Measurements from ENCODE around the gene TAF10. TPM values are rescaled to one million over a fixed set of nuclear protein-coding genes. Genes with fewer than 3 reads are reported as not detected.

Gene TAF10
- total RNA-seq, 1 experiment from 2014 or later = 68.1 TPM

DNA sequence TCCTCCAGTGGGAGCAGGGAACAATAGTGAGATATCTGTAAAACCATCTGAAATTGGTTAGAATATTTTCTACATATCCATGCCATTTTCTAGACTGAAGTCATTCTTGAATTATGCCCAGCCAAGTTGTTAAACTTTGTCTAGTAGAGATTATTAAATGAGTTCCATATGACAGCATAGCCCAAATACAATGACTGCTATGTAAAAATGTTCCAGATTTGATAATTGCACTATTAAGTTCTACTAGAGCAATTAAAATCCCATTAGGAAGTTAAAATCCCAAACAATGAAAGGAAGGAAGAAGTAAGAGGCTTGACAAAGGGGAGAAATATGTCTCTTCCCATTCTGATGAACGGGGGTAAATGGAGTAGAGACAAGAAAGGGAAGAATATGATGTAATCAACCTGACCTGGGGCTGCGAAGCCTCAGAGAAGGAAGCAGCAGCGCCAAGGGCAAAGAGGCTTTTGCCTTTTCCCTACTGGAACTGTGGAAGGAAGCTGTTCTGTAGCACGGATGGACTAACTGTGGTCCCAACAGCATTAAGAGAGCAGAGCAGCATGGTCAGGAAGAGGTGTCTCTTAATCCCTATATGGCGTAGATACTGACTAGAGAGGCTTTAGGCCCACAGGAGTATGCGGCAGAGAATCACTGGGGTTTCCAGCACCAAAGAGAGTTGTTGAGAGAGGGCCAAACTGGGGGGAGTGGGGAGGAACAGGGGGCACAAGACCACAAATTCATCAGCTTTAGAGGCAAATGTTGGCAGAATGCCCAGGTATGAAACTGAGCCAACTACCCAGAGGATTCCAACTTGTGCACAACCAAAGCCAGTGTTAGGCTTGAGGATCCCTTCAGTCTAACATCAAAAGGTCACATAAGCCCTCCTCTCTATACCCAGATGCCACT is 35.3 kb downstream of the TAF10 start:
- DNase-seq = peak; percentile 58 to 76
- H3K36me3 ChIP-seq = no peaks in the 10 kb centered on the region
- no peaks in the 10 kb centered on the region for H3K27me3 ChIP-seq
- H3K4me1 ChIP-seq = peaks cover 8% of the 10 kb centered on the region; the same call in 1 of the 2 replicates
- H3K4me3 ChIP-seq = no peak overlapping the region
- H3K27ac ChIP-seq = no peak overlapping the region
- H3K9me3 ChIP-seq (replicated peaks) = no peaks in the 10 kb centered on the region

- no peaks in the 10 kb centered on the region; the same call in 1 of the 2 replicates for H3K36me3 ChIP-seq
- no peak overlapping the region for H3K27ac ChIP-seq
Measured at GRCh38 chr11:6574816-6575715, 37.0 kb downstream of the TAF10 start.

GRCh38 chr11:6572215-6572614 is 39.8 kb downstream of the TAF10 start:
- DNase-seq = no peak
- Histone ChIP-seq H3K36me3 (no peaks in the 10 kb centered on the region; the same call in 1 of the 2 replicates), H3K27ac (no peak overlapping the region), H3K4me3 (no peak overlapping the region), H3K27me3 (no peaks in the 10 kb centered on the region), H3K4me1 (peaks cover 4% of the 10 kb centered on the region), H3K9me3 (replicated peaks) (no peaks in the 10 kb centered on the region)

More at GRCh38 chr11:6574816-6575715, 37.0 kb downstream of the TAF10 start:
- Histone ChIP-seq H3K4me1 (peaks cover 8% of the 10 kb centered on the region; the same call in 1 of the 2 replicates), H3K4me3 (no peak overlapping the region), H3K27me3 (no peaks in the 10 kb centered on the region), H3K9me3 (replicated peaks) (no peaks in the 10 kb centered on the region)
- no peak for DNase-seq

GRCh38 chr11:6571434-6572008 is 40.5 kb downstream of the TAF10 start:
- no peak overlapping the region for H3K4me3 ChIP-seq
- H3K36me3 ChIP-seq = no peaks in the 10 kb centered on the region; the same call in 1 of the 2 replicates
- DNase-seq = no peak
- no peak overlapping the region for H3K27ac ChIP-seq
- no peaks in the 10 kb centered on the region for H3K27me3 ChIP-seq
- H3K9me3 ChIP-seq (replicated peaks) = no peaks in the 10 kb centered on the region
- no peaks in the 10 kb centered on the region; the same call in 1 of the 2 replicates for H3K4me1 ChIP-seq

- Histone ChIP-seq H3K4me3 (no peak overlapping the region), H3K27ac (no peak overlapping the region), H3K4me1 (no peaks in the 10 kb centered on the region; the same call in 1 of the 2 replicates), H3K9me3 (replicated peaks) (no peaks in the 10 kb centered on the region), H3K27me3 (no peaks in the 10 kb centered on the region), H3K36me3 (no peaks in the 10 kb centered on the region; the same call in 1 of the 2 replicates)
- DNase-seq = no peak
Measured at GRCh38 chr11:6570691-6571427, 41.2 kb downstream of the TAF10 start.

GRCh38 chr11:6569706-6570105 is 42.3 kb downstream of the TAF10 start:
- Histone ChIP-seq H3K4me1 (no peaks in the 10 kb centered on the region; the same call in 1 of the 2 replicates), H3K9me3 (replicated peaks) (no peaks in the 10 kb centered on the region), H3K27me3 (no peaks in the 10 kb centered on the region), H3K4me3 (no peak overlapping the region), H3K36me3 (no peaks in the 10 kb centered on the region; the same call in 1 of the 2 replicates), H3K27ac (no peak overlapping the region)
- DNase-seq = no peak

DNA sequence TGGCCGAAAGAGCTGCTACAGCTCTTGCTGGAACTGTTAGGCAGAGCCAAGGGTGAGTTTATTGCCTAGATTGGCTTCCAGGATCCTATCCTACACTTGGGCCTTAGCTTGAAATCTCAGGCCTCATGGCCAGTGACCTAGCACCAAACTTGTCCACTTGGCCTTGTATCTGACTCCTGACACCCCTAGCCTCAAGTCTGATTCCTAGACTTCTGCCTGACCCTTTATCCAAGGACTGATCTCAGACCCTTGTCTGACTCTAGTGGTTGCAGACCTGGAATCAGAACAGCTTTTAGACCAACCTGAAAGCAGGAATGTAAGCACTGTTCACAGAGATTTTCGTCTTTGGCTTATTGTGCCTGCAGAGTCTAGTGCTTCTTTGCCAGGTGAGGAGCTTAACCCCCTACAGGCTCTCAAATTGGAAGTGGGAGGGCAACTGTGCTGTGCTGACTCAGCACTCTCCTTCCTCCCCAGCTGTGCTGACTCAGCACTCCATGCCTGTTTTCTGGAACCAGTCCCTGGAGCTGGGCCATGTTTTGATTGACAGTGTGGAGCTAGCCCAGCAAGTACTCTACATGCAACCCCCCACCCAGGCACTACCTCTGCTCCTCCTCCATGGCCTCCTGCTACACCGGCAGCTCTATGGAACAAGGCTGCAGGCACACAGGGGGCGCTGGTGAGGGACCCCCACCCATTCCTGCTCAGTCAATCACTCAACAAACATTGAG is 43.7 kb downstream of the TAF10 start:
- no peaks in the 10 kb centered on the region for H3K9me3 ChIP-seq (replicated peaks)
- H3K36me3 ChIP-seq = no peaks in the 10 kb centered on the region; the same call in 1 of the 2 replicates
- no peak overlapping the region for H3K27ac ChIP-seq
- DNase-seq = peak in 1 of 2 experiments; percentile 15
- no peaks in the 10 kb centered on the region; the same call in 1 of the 2 replicates for H3K4me1 ChIP-seq
- H3K4me3 ChIP-seq = no peak overlapping the region
- no peaks in the 10 kb centered on the region for H3K27me3 ChIP-seq

DNA sequence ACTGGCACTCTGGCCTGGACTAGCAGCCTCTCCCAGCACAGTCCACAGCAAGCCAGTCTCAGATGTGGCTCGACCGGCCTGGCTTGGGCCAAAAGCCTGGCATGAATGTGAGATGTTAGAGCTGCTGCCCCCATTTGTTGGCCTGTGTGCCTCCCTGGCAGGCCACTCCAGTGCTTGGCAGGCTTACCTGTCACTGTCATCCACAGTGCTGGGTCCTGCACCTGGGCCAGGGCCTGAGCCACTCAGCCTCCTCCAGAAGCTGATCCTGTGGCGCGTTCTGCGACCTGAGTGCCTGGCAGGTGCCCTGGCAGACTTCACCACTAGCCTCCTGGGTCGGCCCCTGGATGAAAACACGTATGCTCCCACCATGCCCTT is 44.7 kb downstream of the TAF10 start:
- H3K9me3 ChIP-seq (replicated peaks) = no peaks in the 10 kb centered on the region
- H3K27me3 ChIP-seq = no peaks in the 10 kb centered on the region
- no peaks in the 10 kb centered on the region; the same call in 1 of the 2 replicates for H3K4me1 ChIP-seq
- no peaks in the 10 kb centered on the region; the same call in 1 of the 2 replicates for H3K36me3 ChIP-seq
- no peak for DNase-seq
- no peak overlapping the region for H3K4me3 ChIP-seq
- H3K27ac ChIP-seq = no peak overlapping the region

DNA sequence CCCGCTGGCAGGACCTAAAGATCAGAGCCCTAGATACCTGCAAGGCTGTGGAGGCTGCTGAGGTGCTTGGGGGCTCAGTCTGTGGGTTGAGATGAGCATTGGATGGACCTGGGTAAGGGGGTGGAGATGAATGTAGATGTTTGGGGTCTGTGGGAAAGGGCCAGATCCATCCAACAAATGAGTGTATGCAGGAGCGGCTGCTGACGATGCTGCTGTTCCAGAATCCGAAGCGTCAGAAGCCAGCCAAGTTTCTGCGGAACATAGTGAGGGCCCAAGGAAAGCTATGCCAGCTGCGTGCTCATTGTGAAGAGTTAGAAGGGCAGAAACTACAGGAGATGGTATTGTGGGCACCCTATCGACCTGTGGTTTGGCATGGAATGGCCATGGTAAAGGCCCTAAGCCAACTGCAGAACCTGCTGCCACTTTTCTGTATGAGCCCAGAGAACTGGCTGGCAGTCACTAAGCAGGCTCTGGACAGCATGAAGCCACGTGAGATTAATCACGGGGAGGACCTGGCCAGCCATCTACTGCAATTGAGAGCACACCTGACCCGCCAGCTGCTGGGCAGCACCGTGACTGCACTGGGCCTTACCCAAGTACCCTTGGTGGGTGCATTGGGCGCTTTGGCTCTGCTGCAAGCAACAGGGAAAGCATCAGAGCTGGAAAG is 45.2 kb downstream of the TAF10 start:
- H3K36me3 ChIP-seq = no peaks in the 10 kb centered on the region; the same call in 1 of the 2 replicates
- no peak for DNase-seq
- H3K9me3 ChIP-seq (replicated peaks) = no peaks in the 10 kb centered on the region
- no peaks in the 10 kb centered on the region for H3K27me3 ChIP-seq
- H3K4me1 ChIP-seq = no peaks in the 10 kb centered on the region; the same call in 1 of the 2 replicates
- no peak overlapping the region for H3K4me3 ChIP-seq
- H3K27ac ChIP-seq = no peak overlapping the region

DNA sequence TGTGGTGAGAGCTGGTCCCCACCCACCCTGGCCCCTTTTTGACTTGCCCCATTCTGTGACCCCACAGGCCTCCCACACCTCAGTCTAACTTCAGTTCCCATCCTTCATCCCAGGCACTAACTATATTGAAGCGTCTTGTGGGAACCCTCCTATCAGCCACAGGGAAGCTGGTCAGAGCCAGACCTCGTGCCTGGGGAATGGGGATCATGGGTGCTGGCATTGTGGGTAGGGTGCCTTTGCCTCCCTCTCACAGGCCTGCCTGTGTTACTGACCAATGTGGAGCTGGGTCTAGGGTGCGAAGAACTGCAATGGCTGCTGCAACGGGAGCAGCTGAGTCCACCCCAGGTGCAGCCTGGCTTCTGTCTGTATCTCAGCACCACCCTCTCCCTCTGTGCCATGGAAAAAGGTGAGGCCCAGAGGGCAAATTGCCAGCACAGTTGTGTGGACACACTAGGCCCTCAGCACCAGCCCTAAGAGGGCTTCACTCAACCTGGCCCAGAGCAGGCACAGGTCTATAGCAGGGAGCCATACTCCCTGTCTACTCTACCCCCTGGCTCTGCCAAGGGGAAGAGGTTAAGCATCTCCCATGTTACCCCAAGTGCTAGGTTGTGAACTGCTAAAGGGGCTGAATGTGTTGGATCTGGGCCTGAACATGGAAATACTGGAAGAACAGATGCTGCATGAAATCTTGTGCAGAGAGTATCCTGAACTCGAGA is 45.9 kb downstream of the TAF10 start:
- no peaks in the 10 kb centered on the region for H3K9me3 ChIP-seq (replicated peaks)
- H3K4me1 ChIP-seq = no peaks in the 10 kb centered on the region; the same call in 1 of the 2 replicates
- H3K36me3 ChIP-seq = no peaks in the 10 kb centered on the region; the same call in 1 of the 2 replicates
- no peaks in the 10 kb centered on the region for H3K27me3 ChIP-seq
- H3K27ac ChIP-seq = no peak overlapping the region
- no peak for DNase-seq
- no peak overlapping the region for H3K4me3 ChIP-seq

- H3K4me3 ChIP-seq = no peak overlapping the region
- no peaks in the 10 kb centered on the region for H3K9me3 ChIP-seq (replicated peaks)
- no peaks in the 10 kb centered on the region; the same call in 1 of the 2 replicates for H3K4me1 ChIP-seq
- H3K36me3 ChIP-seq = no peaks in the 10 kb centered on the region
- no peaks in the 10 kb centered on the region for H3K27me3 ChIP-seq
- H3K27ac ChIP-seq = no peak overlapping the region
- DNase-seq = no peak
Measured at GRCh38 chr11:6565325-6565724, 46.7 kb downstream of the TAF10 start.

- H3K36me3 ChIP-seq = no peaks in the 10 kb centered on the region
- no peaks in the 10 kb centered on the region; the same call in 1 of the 2 replicates for H3K4me1 ChIP-seq
- no peak for DNase-seq
- no peaks in the 10 kb centered on the region for H3K27me3 ChIP-seq
- H3K4me3 ChIP-seq = no peak overlapping the region
- H3K27ac ChIP-seq = no peak overlapping the region
- no peaks in the 10 kb centered on the region for H3K9me3 ChIP-seq (replicated peaks)
Measured at GRCh38 chr11:6563667-6564066, 48.3 kb downstream of the TAF10 start.
